ENCODE results near the gene WDR46. TPM values are rescaled to one million over a fixed set of nuclear protein-coding genes. Genes with fewer than 3 reads are reported as not detected.

WDR46 gene
- total RNA-seq, 1 donor from 2014 or later = 17.8 TPM

Other genes with a start within 250 kb of the WDR46 start
- 10.8 TPM for gene HLA-DPA1, start 215.6 kb downstream of the WDR46 start, total RNA-seq
- 11.3 TPM for gene HLA-DPB1, start 213.2 kb downstream of the WDR46 start, total RNA-seq
- gene COL11A2, start 96.8 kb downstream of the WDR46 start, total RNA-seq = 0.55 TPM
- 23.3 TPM for gene RXRB, start 88.6 kb downstream of the WDR46 start, total RNA-seq
- 74.8 TPM for gene SLC39A7, start 88.4 kb downstream of the WDR46 start, total RNA-seq
- 40.3 TPM for gene HSD17B8, start 84.6 kb downstream of the WDR46 start, total RNA-seq
- 19.2 TPM for gene RING1, start 80.7 kb downstream of the WDR46 start, total RNA-seq
- gene VPS52, start 17.4 kb downstream of the WDR46 start, total RNA-seq = 30.2 TPM
- 555 TPM for gene RPS18, start 17.2 kb downstream of the WDR46 start, total RNA-seq
- 1.2 TPM for gene B3GALT4, start 12.1 kb downstream of the WDR46 start, total RNA-seq
- gene PFDN6, start 362 bp upstream of the WDR46 start, total RNA-seq = 19.2 TPM
- 19.7 TPM for gene RGL2, start 9.7 kb upstream of the WDR46 start, total RNA-seq
- gene TAPBP, start 24.8 kb upstream of the WDR46 start, total RNA-seq = 107 TPM
- 7.7 TPM for gene ZBTB22, start 28.5 kb upstream of the WDR46 start, total RNA-seq
- 14.1 TPM for gene DAXX, start 33.7 kb upstream of the WDR46 start, total RNA-seq
- 0.38 TPM for gene KIFC1, start 102.6 kb upstream of the WDR46 start, total RNA-seq
- gene PHF1, start 121.8 kb upstream of the WDR46 start, total RNA-seq = 20.7 TPM
- 104 TPM for gene CUTA, start 128.9 kb upstream of the WDR46 start, total RNA-seq
- gene SYNGAP1, start 130.8 kb upstream of the WDR46 start, total RNA-seq = 2.5 TPM
- gene ZBTB9, start 165.3 kb upstream of the WDR46 start, total RNA-seq = 2.9 TPM